ENCODE measurements around the gene TMPRSS3.

- no peak for TF ChIP-seq REST (IDR thresholded peaks at IDR 0.05; ENCODE audit: borderline replicate concordance in 1 of 2, low read depth in 1 of 2, low read length in 2 of 2)
- TF ChIP-seq ZNF576 (CRISPR knock-in tag; IDR thresholded peaks at IDR 0.05), result no peak
- TF ChIP-seq CTCF (CRISPR knock-in tag; IDR thresholded peaks at IDR 0.05), result no peak
- TF ChIP-seq CBFB (CRISPR knock-in tag; IDR thresholded peaks at IDR 0.05), result no peak
- no peak for TF ChIP-seq MTERF4 (CRISPR knock-in tag; IDR thresholded peaks at IDR 0.05)
- TF ChIP-seq SRF (IDR thresholded peaks at IDR 0.05; ENCODE audit: low read depth, low read length), result no peak
- no peak for TF ChIP-seq ZNF691 (CRISPR knock-in tag; IDR thresholded peaks at IDR 0.05; ENCODE audit: borderline replicate concordance, low read depth)
- TF ChIP-seq NPAS2 (CRISPR knock-in tag; IDR thresholded peaks at IDR 0.05; ENCODE audit: borderline replicate concordance), result no peak
- TF ChIP-seq STAT5B (CRISPR knock-in tag; IDR thresholded peaks at IDR 0.05), result no peak
- TF ChIP-seq ZNF549 (CRISPR knock-in tag; IDR thresholded peaks at IDR 0.05), result no peak
- TF ChIP-seq MAX (IDR thresholded peaks at IDR 0.05), result no peak
- TF ChIP-seq RFX5 (IDR thresholded peaks at IDR 0.05; ENCODE audit: low read depth, low read length), result no peak
- TF ChIP-seq GLI4 (CRISPR knock-in tag; IDR thresholded peaks at IDR 0.05; ENCODE audit: borderline replicate concordance), result no peak
Measured at GRCh38 chr21:42377211-42377950, 18.5 kb downstream of the TMPRSS3 start.

All from HepG2 (cell line).